NT2/D1 (cell line): ENCODE data around the gene RPS6KA2.
"Not testable (repeated sequence)": the region's sequence is repeated elsewhere in the genome, so short reads cannot be mapped to it uniquely, and the experiment has no call there.

ENCODE experiments used
- DNase-seq: peaks from one replicate; pipeline ENCODE4 v3.0.0-alpha.2; 2011; ENCODE audit warnings: low read depth, low spot score
- H3K27me3 ChIP-seq: 2 replicates; pipeline ENCODE4 v1.6.0; 2011; ENCODE audit warnings: mild to moderate bottlenecking; ENCODE audit not compliant: insufficient read length, insufficient read depth
- H3K36me3 ChIP-seq: 2 replicates; pipeline ENCODE4 v1.6.1; 2011; ENCODE audit warnings: mild to moderate bottlenecking, low read length, mixed read lengths; ENCODE audit not compliant: insufficient read depth, insufficient read length
- H3K4me1 ChIP-seq: 2 replicates; pipeline ENCODE4 v1.5.1; 2011; ENCODE audit not compliant: insufficient read depth, insufficient read length
- H3K4me3 ChIP-seq: 2 replicates; pipeline ENCODE4 v1.5.1; 2011; ENCODE audit warnings: low read depth; ENCODE audit not compliant: insufficient read length
- H3K9ac ChIP-seq: 2 replicates; pipeline ENCODE4 v1.6.0; 2011; ENCODE audit warnings: low read depth; ENCODE audit not compliant: insufficient read length
- H3K9me3 ChIP-seq: 2 replicates; pipeline ENCODE4 v1.5.1; 2011; ENCODE audit warnings: mild to moderate bottlenecking, low read length; ENCODE audit not compliant: insufficient read depth
- SUZ12 ChIP-seq: IDR thresholded peaks from 2 replicates; pipeline ENCODE4 v1.6.1; 2011; ENCODE audit not compliant: insufficient read length, insufficient read depth; ENCODE audit errors: extremely low read depth
- YY1 ChIP-seq: IDR thresholded peaks from 2 replicates; pipeline ENCODE4 v1.6.1; 2011; ENCODE audit not compliant: insufficient read length, insufficient read depth
- ZNF274 ChIP-seq: IDR thresholded peaks from 2 replicates; pipeline ENCODE4 v1.6.1; 2011; ENCODE audit warnings: mild to moderate bottlenecking, low read depth, low read length

Gene RPS6KA2

DNA sequence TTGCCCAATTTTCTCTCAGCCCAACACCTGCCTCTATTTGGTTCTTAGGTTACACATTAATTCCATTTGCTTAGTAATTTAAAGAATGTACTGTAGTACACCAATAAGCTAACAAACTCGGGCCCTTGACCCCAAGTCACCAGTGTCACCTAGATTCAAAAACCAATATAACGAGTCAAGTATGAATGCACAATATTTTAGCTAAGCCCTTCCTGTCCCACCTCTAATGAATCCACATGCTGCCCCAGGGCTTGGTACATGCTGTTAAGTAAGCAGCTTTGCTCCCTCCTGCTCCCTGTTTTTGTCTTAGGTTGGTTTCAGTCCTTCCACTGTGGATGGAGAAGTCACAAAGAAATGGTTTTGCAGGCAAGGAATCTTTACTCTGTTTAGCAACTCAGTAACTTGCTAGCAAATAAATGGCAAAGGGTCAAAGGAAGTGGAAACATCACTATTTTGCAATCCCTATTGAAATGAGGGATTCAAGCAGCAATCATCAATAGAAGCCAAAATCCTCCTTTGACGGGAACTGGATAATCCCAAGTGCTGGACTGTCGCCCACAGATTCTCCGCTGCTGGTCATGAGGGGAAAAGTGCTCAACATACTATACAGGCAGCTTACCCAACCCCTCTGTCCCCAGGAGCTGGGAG lies 239.3 kb downstream of the RPS6KA2 start:
- DNase-seq, result no peak
- no peaks in the 10 kb centered on the region for H3K27me3 ChIP-seq
- H3K9ac ChIP-seq, result no peak overlapping the region
- H3K9me3 ChIP-seq, result no peaks in the 10 kb centered on the region
- H3K36me3 ChIP-seq, result no peaks in the 10 kb centered on the region
- no peak overlapping the region for H3K4me3 ChIP-seq
- TF ChIP-seq SUZ12 (no peak), YY1 (no peak)
- no peaks in the 10 kb centered on the region for H3K4me1 ChIP-seq

DNA sequence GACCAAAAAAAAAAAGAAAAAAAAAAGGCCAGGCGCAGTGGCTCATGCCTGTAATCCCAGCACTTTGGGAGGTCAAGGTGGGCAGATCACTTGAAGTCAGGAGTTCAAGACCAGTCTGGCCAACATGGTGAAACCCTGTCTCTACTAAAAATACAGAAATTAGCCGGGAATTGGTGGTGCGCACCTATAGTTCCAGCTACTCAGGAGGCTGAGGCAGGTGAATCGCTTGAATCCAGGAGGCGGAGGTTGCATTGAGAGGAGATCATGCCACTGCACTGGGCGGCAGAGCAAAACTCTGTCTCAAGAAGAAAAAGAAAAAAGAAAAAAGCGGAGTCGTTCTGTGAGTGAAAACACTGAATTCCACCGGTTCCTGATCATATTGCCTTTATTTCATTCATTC lies 240.0 kb downstream of the RPS6KA2 start:
- not testable (repeated sequence) for H3K36me3 ChIP-seq, H3K9ac ChIP-seq, DNase-seq, H3K4me3 ChIP-seq, H3K4me1 ChIP-seq, H3K9me3 ChIP-seq, H3K27me3 ChIP-seq

DNA sequence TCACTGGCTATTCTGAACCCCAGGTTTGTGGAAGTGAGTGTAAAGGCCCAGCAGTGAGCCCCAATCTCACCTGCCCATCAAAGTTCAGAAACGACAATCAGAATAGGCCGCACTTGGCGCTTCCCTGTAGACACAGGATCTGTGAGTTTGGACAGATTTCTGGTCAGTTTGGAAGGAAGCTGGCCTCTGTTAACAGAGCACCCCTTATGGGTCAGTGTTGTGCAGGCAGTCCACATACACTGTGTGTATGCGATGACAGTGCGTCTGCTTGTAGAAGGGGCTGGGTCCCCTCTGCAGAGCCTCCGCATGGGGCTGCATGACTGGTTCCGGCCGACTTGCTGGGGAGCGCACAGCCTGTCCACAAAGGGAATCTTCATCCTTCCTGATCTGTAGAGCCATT lies 240.9 kb downstream of the RPS6KA2 start:
- Histone ChIP-seq H3K9me3 (no peaks in the 10 kb centered on the region), H3K27me3 (no peaks in the 10 kb centered on the region), H3K9ac (no peak overlapping the region), H3K4me3 (no peak overlapping the region), H3K36me3 (no peaks in the 10 kb centered on the region), H3K4me1 (no peaks in the 10 kb centered on the region)
- TF ChIP-seq SUZ12, result no peak
- TF ChIP-seq YY1, result no peak
- no peak for TF ChIP-seq ZNF274
- no peak for DNase-seq

DNA sequence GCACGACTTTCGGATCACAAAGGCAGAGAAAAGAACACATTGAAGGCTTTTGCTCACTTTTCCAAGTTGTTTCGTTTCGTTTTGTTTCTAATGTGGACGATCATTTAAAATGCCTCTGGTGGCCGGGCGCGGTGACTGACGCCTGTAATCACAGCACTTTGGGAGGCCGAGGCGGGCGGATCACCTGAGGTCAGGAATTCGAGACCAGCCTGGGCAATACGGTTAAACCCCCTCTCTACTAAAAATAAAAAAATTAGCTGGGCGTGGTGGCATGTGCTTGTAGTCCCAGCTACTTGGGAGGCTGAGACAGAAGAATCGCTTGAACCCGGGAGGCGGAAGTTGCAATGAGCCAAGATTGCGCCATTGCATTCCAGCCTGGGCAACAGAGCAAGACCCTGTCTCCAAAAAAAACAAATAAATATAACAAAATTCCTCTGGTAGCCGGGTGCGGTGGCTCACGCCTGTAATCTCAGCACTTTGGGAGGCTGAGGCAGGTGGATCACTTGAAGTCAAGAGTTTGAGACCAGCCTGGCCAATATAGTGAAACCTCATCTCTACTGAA lies 243.2 kb downstream of the RPS6KA2 start:
- not testable (repeated sequence) for H3K36me3 ChIP-seq, H3K9me3 ChIP-seq, H3K4me1 ChIP-seq, DNase-seq, H3K27me3 ChIP-seq
- peak overlapping the region; percentile 86 for H3K9ac ChIP-seq
- H3K4me3 ChIP-seq, result peak overlapping the region; percentile 71

DNA sequence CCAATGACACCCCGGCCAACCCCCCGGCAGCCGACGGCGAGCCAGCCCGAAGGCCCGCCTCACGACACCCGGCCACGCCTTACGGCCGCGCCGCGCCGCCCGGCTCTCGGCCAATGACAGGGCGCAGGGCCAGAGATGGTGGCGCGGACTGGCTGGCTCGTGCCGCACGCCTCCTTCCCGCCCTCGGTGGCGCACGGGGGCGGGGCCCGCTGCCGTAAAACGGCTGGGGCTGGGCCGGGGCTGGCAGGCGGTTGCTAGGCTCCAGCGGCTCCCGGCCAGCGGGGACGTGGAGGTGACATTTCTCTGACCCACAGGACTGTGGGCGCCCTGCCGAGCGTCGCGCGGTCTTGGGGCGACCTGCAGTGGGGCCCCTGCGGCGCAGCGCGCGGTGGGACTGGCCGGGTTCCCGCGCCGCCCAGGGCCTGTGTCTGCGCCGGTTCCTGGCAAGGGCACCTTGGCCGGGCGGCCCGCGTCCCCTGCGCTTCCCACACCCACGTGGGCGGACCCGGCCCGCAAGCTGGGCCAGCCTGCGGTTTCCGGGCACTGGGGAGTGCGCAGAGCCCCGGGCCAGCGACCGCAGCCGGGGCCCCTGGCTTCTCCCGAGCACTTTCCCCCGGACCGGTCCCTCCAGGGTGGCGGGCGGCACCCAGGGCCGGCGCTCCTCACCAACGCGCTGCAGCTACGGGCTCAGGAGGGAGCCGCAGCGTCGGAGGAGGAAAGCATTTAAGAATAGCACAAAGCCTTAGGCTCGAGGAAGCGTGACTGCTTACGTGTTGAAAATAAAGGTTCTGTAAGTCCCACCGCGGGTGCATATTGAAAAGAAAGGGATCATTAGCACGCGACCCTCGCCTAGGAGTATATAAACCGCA lies 243.9 kb downstream of the RPS6KA2 start, which contains the start of gene MPC1:
TSS of gene MPC1 (minus strand) at position 8 of the 869 bp plus-strand sequence. CDS start 64 bp downstream, outside the sequence.
- Histone ChIP-seq H3K9ac (peak within 1 kb of the TSS; percentile 86), H3K4me3 (peak within 1 kb of the TSS; percentile 71)
- peak; percentile 88 for DNase-seq

DNA sequence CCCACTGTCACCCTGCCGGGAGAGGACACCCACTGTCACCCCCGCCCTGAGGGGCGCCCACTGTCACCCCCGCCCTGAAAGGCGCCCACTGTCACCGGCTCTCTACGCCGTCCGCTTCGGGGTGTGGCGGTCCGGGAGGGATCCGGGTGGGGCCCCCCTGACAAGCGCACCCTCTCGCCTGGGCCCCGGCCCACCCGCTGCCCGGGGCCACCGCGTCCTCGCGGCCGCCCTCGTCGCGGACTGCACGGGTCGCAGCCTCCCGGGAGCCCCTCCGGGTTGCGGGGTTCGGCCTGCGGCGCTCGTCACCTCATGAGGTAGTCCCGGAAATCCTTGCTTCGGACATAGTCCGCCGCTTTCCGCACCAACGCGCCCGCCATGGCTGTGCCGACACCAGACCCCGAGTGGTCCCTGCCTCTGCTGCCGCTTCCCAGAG lies 244.5 kb downstream of the RPS6KA2 start:
- peak overlapping the region; percentile 71 for H3K4me3 ChIP-seq
- H3K9me3 ChIP-seq, result no peaks in the 10 kb centered on the region
- H3K36me3 ChIP-seq, result no peaks in the 10 kb centered on the region
- no peak for DNase-seq
- H3K4me1 ChIP-seq, result no peaks in the 10 kb centered on the region
- TF ChIP-seq SUZ12 (no peak), YY1 (no peak), ZNF274 (no peak)
- peak overlapping the region; percentile 62 for H3K9ac ChIP-seq
- H3K27me3 ChIP-seq, result no peaks in the 10 kb centered on the region

More for the DNA sequence above, 243.9 kb downstream of the RPS6KA2 start, which contains the start of gene MPC1:
- no peaks in the 10 kb centered on the region for H3K27me3 ChIP-seq
- H3K4me1 ChIP-seq, result no peaks in the 10 kb centered on the region
- H3K9me3 ChIP-seq, result no peaks in the 10 kb centered on the region
- TF ChIP-seq YY1 (no peak), ZNF274 (no peak), SUZ12 (no peak)
- no peaks in the 10 kb centered on the region for H3K36me3 ChIP-seq

DNA sequence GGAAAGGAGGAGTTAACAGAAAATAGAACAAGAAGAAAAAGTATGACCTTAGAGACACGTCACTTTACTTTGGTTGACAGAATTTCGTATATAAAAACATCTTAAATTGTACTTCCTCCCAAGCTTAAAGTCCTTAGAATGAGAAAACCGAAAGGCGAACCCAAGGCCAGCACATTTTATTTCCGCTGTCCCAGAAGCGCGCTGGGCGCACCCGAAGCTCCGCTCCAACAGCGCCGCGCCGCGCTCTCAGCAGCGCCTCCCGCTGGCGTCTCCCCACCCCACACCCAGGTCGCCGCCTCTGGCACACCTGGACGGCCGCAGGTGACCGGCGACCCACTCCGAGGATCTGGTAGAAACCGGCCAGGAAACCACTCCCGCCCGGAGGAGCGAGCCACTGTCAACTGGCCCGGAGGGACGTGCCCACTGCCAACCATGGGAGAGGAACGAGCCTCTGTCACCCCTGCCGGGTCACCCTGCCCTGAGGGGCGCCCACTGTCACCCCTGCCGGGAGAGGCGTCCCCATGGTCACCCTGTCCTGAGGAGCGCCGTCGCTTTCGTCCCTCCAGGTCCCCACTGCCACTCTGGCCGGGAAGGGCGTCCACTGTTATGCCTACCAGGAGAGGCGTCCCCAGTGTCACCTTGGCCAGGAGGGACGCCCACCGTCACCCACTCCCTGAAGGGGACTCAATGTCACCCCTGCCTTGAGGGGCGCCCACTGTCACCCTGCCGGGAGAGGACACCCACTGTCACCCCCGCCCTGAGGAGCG lies 245.1 kb downstream of the RPS6KA2 start:
- Histone ChIP-seq H3K4me1 (no peaks in the 10 kb centered on the region), H3K36me3 (no peaks in the 10 kb centered on the region), H3K9ac (peak overlapping the region; percentile 62), H3K27me3 (no peaks in the 10 kb centered on the region), H3K9me3 (no peaks in the 10 kb centered on the region), H3K4me3 (peak overlapping the region; percentile 71)
- DNase-seq, result no peak
- TF ChIP-seq YY1, result no peak
- TF ChIP-seq SUZ12, result no peak
- TF ChIP-seq ZNF274, result no peak
